Astrocyte (in vitro differentiated cells and primary cell): Measurements from ENCODE around the gene YBX2. TPM values are rescaled to one million over a fixed set of nuclear protein-coding genes. Genes with fewer than 3 reads are reported as not detected.
A peak's percentile ranks its signal among the peaks of the same experiment; 100 is the strongest.

Experiments used
- DNase-seq: peaks from one replicate; pipeline ENCODE4 v3.0.0-alpha.2; 2010; ENCODE audit warnings: low read depth
- FAIRE-seq: peaks from 2 replicates; lab custom pipeline; 2011; peaks lifted over from hg19 to GRCh38; lab: Jason Lieb, UNC
- H2AFZ ChIP-seq: 2 replicates; pipeline ENCODE4 v1.6.0; 2012; ENCODE audit warnings: low read depth, low read length, inconsistent platforms
- H3K27ac ChIP-seq: 2 replicates; pipeline ENCODE4 v1.5.1; 2011; ENCODE audit warnings: low read depth, low read length, inconsistent platforms
- H3K27me3 ChIP-seq: 2 replicates; pipeline ENCODE4 v1.6.0; 2011; ENCODE audit warnings: low read length, inconsistent platforms; ENCODE audit not compliant: insufficient read depth
- H3K36me3 ChIP-seq: 2 replicates; pipeline ENCODE4 v1.5.1; 2011; ENCODE audit warnings: low read length, inconsistent platforms; ENCODE audit not compliant: insufficient read depth
- H3K4me1 ChIP-seq: 2 replicates; pipeline ENCODE4 v1.5.1; 2011; ENCODE audit warnings: low read length, inconsistent platforms; ENCODE audit not compliant: insufficient read depth
- H3K4me2 ChIP-seq: 2 replicates; pipeline ENCODE4 v1.6.0; 2012; ENCODE audit warnings: low read length, inconsistent platforms
- H3K4me3 ChIP-seq: 2 replicates; pipeline ENCODE4 v1.5.1; 2011; ENCODE audit warnings: low read depth, mild to moderate bottlenecking, low read length, inconsistent platforms; ENCODE audit not compliant: insufficient read depth
- H3K79me2 ChIP-seq: 2 replicates; pipeline ENCODE4 v1.6.0; 2012; ENCODE audit warnings: mild to moderate bottlenecking, low read length, inconsistent platforms; ENCODE audit not compliant: insufficient read depth
- H3K9ac ChIP-seq: 2 replicates; pipeline ENCODE4 v1.6.0; 2012; ENCODE audit warnings: mild to moderate bottlenecking, low read length, inconsistent platforms
- H3K9me3 ChIP-seq: 2 replicates; pipeline ENCODE4 v1.5.1; 2012; ENCODE audit warnings: low read depth, mild to moderate bottlenecking, low read length, inconsistent platforms; ENCODE audit not compliant: insufficient read depth
- H4K20me1 ChIP-seq: 2 replicates; pipeline ENCODE4 v1.6.0; 2012; ENCODE audit warnings: low read length, inconsistent platforms; ENCODE audit not compliant: insufficient read depth
- H3K27ac Mint-ChIP-seq: one replicate; pipeline ENCODE4 v1.8.0; 2021; ENCODE audit warnings: mild to moderate bottlenecking, mixed read lengths; ENCODE audit not compliant: unreplicated experiment
- H3K27me3 Mint-ChIP-seq: one replicate; pipeline ENCODE4 v1.8.0; 2021; ENCODE audit warnings: low read depth, mixed read lengths; ENCODE audit not compliant: unreplicated experiment
- H3K36me3 Mint-ChIP-seq: one replicate; pipeline ENCODE4 v1.8.0; 2021; ENCODE audit warnings: low read depth, mixed read lengths; ENCODE audit not compliant: unreplicated experiment
- H3K4me1 Mint-ChIP-seq: one replicate; pipeline ENCODE4 v1.8.0; 2021; ENCODE audit warnings: low read depth, mixed read lengths; ENCODE audit not compliant: unreplicated experiment
- H3K4me3 Mint-ChIP-seq: one replicate; pipeline ENCODE4 v1.8.0; 2021; ENCODE audit warnings: mild to moderate bottlenecking, moderate library complexity, mixed read lengths; ENCODE audit not compliant: unreplicated experiment
- H3K9me3 Mint-ChIP-seq: one replicate; pipeline ENCODE4 v1.8.0; 2021; ENCODE audit warnings: mild to moderate bottlenecking, mixed read lengths; ENCODE audit not compliant: unreplicated experiment
- EZH2 ChIP-seq: IDR thresholded peaks from 2 replicates; pipeline ENCODE4 v1.6.1; 2012; ENCODE audit warnings: mild to moderate bottlenecking, low read length, inconsistent platforms; ENCODE audit not compliant: insufficient read depth
- total RNA-seq: library from RNA; stranded (reverse); gene quantifications from 2 replicates; pipeline ENCODE4 v1.2.1, GENCODE V29; 2021
- TF ChIP-seq, protein P1 (sequence below): IDR thresholded peaks from 2 replicates; pipeline ENCODE4 v1.5.1; 2011; ENCODE audit warnings: low read depth, mild to moderate bottlenecking, inconsistent platforms, low read length, moderate library complexity; ENCODE audit not compliant: insufficient read depth

Gene YBX2
- total RNA-seq, 1 donor from 2014 or later, result 0.86 TPM

DNA sequence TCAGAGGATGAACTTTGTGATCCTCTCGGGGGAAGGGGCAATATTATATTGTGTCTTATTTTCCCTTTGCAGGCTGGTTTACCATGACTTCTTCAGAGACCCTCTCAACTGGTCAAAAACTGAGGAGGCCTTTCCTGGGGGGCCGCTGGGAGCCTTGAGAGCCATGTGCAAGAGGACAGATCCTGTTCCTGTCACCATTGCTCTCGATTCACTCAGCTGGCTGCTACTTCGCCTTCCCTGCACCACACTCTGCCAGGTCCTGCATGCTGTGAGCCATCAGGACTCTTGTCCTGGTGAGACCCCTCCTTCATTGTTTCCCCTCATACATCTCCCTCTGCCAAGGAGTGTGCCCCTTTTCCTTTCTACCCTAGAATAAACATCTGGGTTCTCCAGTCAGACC is 39.9 kb downstream of the YBX2 start:
- Histone ChIP-seq H3K4me2 (no peak overlapping the region), H3K27me3 (no peaks in the 10 kb centered on the region), H3K9ac (no peak overlapping the region), H3K36me3 (peaks cover 11% of the 10 kb centered on the region), H2AFZ (no peak overlapping the region), H3K4me3 (no peak overlapping the region), H3K9me3 (no peaks in the 10 kb centered on the region), H3K27ac (no peak overlapping the region), H3K79me2 (peaks cover 35% of the 10 kb centered on the region), H3K4me1 (peaks cover 15% of the 10 kb centered on the region), H4K20me1 (peaks cover 12% of the 10 kb centered on the region)
- Mint-ChIP-seq H3K27ac (peak overlapping the region; percentile 18), H3K4me3 (no peak overlapping the region), H3K36me3 (peaks cover 15% of the 10 kb centered on the region), H3K9me3 (no peaks in the 10 kb centered on the region), H3K27me3 (no peaks in the 10 kb centered on the region), H3K4me1 (peaks cover 15% of the 10 kb centered on the region)
- TF ChIP-seq, protein P1, sequence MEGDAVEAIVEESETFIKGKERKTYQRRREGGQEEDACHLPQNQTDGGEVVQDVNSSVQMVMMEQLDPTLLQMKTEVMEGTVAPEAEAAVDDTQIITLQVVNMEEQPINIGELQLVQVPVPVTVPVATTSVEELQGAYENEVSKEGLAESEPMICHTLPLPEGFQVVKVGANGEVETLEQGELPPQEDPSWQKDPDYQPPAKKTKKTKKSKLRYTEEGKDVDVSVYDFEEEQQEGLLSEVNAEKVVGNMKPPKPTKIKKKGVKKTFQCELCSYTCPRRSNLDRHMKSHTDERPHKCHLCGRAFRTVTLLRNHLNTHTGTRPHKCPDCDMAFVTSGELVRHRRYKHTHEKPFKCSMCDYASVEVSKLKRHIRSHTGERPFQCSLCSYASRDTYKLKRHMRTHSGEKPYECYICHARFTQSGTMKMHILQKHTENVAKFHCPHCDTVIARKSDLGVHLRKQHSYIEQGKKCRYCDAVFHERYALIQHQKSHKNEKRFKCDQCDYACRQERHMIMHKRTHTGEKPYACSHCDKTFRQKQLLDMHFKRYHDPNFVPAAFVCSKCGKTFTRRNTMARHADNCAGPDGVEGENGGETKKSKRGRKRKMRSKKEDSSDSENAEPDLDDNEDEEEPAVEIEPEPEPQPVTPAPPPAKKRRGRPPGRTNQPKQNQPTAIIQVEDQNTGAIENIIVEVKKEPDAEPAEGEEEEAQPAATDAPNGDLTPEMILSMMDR, result no peak
- no peak for TF ChIP-seq EZH2
- DNase-seq, result no peak
- FAIRE-seq, result no peak

DNA sequence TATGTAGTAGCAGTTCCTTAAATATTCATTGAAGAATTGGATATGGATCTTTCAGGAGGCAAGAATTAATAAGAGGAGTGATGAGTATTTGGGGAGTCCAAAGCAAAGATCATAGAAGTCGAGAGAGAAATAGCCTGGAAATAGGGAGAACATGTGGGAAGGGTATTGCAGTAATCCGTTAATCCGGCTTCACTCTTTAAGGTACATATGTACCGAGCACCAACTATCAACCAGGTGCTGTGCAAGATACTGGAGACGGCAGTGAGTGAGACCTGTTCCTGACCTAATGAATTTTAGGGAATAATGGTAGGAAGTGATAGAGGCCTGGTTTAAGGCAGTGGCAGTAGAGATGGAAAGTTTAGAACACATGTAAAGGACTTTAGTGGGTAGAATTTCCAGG is 41.4 kb downstream of the YBX2 start:
- DNase-seq, result no peak
- Histone ChIP-seq H4K20me1 (peaks cover 23% of the 10 kb centered on the region), H3K9me3 (no peaks in the 10 kb centered on the region)

More for the DNA sequence above, 41.4 kb downstream of the YBX2 start:
- no peak overlapping the region for H3K27ac ChIP-seq
- H3K36me3 ChIP-seq, result peaks cover 11% of the 10 kb centered on the region
- H2AFZ ChIP-seq, result no peak overlapping the region
- TF ChIP-seq, protein P1, result no peak
- TF ChIP-seq EZH2, result no peak
- H3K27me3 ChIP-seq, result no peaks in the 10 kb centered on the region
- H3K27me3 Mint-ChIP-seq, result no peaks in the 10 kb centered on the region
- peaks cover 49% of the 10 kb centered on the region for H3K79me2 ChIP-seq
- H3K4me2 ChIP-seq, result peak overlapping the region; percentile 95
- H3K9me3 Mint-ChIP-seq, result no peaks in the 10 kb centered on the region
- H3K36me3 Mint-ChIP-seq, result peaks cover 9% of the 10 kb centered on the region
- H3K9ac ChIP-seq, result peak overlapping the region; percentile 97
- peak overlapping the region; percentile 89 for H3K4me3 Mint-ChIP-seq
- H3K4me3 ChIP-seq, result peak overlapping the region; percentile 84
- peak overlapping the region; percentile 100 for H3K27ac Mint-ChIP-seq
- H3K4me1 Mint-ChIP-seq, result peaks cover 25% of the 10 kb centered on the region
- FAIRE-seq, result no peak
- H3K4me1 ChIP-seq, result peaks cover 15% of the 10 kb centered on the region
